ENCODE data around the gene FRMD4A.

DNA sequence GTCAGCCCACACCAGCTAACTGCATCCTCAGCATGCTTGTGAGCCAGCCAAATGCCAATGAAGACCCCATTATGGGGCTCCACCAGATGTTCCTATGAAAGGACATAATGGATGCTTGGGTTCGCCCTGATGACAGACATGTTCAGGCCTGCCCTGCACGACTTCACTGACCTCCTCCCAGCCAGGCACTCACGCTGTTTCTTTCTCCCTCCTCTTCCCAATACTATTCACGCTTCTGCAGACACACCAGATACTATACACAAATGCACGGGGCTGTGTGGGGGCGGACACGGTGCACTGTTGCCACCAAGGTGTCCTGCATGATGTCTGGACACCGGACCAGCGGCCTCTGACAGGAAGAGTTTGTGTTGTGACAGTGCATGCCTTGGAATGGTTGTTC is 459.7 kb downstream of the FRMD4A start:
- no peak for TF ChIP-seq POLR2A (IDR thresholded peaks at IDR 0.05)
- TF ChIP-seq, protein P1, sequence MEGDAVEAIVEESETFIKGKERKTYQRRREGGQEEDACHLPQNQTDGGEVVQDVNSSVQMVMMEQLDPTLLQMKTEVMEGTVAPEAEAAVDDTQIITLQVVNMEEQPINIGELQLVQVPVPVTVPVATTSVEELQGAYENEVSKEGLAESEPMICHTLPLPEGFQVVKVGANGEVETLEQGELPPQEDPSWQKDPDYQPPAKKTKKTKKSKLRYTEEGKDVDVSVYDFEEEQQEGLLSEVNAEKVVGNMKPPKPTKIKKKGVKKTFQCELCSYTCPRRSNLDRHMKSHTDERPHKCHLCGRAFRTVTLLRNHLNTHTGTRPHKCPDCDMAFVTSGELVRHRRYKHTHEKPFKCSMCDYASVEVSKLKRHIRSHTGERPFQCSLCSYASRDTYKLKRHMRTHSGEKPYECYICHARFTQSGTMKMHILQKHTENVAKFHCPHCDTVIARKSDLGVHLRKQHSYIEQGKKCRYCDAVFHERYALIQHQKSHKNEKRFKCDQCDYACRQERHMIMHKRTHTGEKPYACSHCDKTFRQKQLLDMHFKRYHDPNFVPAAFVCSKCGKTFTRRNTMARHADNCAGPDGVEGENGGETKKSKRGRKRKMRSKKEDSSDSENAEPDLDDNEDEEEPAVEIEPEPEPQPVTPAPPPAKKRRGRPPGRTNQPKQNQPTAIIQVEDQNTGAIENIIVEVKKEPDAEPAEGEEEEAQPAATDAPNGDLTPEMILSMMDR (IDR thresholded peaks at IDR 0.05) = no peak
